Activated CD4-positive, alpha-beta T cell treated with anti-CD3 and anti-CD28 coated beads, Interleukin-2, amount 50 U/mL, for 1 hour (primary cell): ENCODE data around the gene RHOG.
"Not testable (repeated sequence)": the region's sequence is repeated elsewhere in the genome, so short reads cannot be mapped to it uniquely, and the experiment has no call there.

Experiments
- DNase-seq: peaks from one replicate; pipeline ENCODE4 v3.0.0-alpha.2; 2020

RHOG gene

DNA sequence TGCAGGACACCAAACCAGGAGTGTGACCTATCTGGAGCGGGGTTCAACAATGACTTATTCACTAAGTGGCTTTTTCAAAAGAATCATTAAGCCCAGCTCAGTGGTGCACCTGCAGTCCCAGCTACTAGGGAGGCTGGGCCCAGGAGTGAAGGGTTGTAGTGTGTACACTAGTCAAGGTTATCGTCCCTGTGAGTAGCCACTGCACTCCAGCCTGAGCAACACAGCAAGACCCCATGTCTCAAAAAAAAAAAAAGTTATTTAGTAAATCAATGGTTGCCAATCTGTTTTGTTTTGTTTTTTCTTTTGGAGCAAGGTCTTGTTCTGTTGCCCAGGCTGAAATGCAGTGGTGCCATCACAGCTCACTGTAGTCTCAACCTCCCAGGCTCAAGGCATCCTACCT lies 7.9 kb downstream of the RHOG start:
- DNase-seq: no peak

DNA sequence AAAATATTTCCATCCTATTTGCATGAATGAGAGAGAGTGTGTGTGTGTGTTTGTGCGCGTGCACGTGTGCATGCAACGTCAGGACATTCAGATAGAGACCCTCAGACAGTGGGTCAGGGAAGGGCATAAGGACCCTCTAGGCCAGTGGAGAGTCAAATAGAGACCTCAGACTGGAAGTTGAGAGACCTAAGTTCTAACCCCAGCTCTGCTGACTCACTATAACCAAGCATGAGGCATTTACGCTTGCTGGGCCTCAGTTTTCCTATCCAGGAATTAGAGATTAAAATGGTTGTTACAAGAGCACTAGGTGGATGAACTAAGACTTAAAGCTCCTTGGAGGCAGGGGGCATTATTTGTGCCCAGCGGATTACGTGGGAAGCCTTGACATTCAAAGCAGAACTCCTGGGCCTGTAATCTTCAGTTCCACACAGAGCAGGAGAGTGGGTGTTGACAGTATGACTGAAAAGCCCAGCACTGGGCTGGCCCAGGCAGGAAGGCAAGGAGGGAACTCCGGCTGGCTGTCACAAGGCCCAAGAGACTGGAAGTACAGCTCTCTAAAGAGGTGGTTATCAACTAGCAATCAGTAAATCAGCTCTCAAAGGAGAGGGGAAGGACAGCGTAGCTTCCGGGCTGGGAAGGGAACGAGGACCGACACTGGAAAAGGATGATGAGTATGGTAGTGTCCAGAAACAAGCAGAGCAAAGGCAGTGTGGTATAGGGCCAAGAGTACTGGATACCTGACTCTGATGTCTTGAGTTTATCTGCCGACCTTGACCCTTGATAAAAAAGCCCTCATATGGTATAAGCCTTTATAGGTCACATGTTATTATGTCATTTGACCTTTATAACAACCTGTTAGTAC lies 9.2 kb downstream of the RHOG start:
- no peak for DNase-seq

DNA sequence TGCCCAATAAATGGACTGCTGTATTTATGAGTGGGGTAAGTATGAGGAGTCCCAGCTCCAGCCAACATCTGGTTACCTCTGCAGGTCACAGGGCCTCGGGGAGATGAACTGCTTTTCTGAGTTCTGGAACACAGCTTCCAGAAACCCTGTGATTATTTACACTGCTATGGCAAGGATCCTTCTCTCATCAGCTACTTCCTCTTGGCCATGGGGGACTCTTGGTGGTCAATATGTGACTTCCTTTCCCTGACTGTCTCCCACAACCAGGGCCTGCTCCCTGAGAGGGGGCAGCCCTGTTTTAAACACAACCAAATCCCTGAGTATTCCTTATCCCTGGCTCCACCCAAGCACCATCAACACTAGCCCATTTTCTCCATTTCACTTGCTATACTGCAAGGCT lies 10.0 kb downstream of the RHOG start:
- no peak for DNase-seq

DNA sequence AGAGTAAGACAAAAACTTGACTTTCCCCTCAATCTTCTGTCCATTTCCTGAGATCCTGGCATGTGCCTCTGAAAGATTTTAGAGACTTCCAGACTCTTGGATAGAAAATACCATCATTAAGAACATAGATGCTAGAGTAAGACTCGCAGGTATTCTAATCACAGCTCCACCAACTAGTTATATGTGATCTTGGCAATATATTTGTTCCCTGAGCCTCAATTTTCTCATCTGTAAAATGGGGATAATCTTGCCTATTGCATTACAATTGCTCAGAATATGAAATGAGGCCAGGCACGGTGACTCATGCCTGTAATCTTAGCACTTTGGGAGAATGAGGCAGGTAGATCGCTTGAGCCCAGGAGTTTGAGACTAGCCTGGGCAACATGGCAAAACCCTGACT lies 10.7 kb downstream of the RHOG start:
- no peak for DNase-seq

DNA sequence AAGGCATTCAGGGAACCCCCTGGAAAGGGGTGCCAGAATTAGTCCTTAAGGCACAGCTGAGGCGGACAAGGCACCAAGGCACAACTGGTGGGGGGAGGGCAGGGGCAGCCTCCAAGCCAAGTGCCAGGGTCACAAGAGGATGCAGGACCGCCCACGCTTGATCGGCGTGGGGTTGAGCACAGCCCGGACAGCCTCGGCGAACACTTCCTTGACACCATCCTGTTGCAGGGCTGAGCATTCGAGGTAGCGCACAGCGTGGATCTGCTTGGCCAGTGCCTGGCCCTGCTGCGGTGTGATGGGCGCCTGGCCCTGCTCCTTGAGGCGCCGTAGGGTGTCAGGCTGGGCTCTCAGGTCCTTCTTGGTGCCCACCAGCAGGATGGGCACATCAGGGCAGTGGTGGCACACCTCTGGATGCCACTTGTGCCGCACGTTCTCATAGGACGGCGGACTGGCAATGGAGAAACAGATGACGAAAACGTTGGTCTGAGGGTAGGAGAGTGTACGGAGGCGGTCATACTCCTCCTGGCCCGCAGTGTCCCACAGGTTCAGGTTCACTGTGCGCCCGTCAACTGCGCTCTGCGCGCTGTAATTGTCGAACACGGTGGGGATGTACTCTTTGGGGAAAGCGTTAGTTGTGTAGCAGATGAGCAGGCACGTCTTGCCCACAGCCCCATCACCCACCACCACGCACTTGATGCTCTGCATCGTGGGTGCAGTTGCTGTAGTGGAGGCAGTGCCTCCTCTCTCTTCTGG lies 13.1 kb downstream of the RHOG start:
- no peak for DNase-seq

DNA sequence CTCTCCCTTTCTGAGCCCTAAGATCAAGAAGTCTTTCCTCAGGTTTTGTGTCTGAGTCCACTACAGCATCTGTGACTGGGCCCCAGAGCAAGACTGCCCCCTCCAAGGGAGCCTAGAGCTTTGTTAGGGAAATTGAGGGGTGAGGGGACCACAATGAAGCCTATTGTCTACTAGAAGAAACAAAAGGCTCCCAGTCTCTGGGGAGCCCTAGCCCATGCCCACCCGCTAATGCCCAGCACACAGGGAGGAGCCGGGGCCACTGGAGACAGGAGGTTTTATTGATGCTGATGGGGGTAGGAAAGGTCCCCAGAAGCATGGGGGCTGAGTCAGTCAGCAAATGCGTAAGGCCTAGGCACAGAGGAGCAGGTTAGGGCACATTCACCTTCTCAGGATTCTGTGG lies 14.0 kb downstream of the RHOG start:
- DNase-seq: no peak

DNA sequence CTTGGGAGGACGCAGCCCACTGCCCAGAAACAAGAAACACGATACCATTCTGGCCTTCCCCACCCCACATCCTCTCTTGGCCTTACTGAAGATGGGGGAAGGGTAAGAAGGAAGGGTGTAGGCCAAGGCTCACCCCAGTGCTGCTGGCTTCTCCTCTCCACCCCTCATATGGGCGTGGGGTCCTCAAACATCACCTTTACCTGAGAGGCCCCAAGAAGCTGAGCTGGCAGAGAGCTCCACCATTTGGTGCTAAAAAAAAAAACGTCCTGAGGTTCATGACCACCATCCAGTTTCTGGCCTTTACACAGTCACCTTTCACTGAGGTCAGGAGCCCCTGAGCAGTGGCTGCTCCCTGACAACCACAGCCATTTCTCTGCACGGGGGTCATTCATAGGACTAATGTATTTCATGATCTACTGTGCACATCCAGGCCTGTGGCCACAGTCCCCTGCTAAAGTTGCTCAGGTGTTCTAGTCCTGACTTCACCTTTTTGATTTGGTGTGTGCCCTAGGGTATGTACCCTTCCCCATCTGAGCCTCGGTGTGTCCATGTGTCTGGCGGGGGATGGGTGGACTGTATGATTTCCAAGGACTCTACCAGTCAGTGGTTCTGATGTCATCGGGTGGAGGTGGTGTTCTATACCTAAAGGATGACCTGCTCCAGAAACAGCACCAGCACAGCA lies 15.1 kb downstream of the RHOG start:
- no peak for DNase-seq

DNA sequence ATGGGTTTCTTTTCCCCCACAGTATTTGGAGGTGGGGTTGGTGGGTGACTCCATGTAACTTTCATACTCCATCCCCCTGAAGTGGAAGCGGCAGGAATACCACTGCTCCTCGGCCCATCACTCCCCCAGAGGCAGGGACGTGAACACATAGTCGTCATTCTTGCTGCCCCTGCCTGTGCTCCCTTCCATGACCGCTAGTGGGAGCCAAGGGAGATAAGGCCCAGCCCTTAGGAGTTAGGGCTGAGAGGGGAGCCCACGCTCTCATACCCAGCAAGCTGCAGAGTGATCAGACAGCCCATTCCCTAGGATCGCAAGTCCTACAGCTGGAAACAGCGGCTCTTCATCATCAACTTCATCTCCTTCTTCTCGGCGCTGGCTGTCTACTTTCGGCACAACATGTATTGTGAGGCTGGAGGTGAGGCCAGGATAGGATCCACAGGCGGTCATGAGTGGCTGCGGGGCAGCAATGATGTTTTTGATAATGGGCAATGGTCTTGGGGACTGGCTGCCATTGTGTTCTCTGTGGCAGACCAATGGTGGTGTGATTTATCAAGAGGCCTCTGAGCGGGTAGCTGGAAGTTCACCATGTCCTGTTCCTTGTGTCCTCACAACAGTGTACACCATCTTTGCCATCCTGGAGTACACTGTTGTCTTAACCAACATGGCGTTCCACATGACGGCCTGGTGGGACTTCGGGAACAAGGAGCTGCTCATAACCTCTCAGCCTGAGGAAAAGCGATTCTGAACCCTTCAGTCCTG lies 15.9 kb downstream of the RHOG start:
- DNase-seq: peak; percentile 83

DNA sequence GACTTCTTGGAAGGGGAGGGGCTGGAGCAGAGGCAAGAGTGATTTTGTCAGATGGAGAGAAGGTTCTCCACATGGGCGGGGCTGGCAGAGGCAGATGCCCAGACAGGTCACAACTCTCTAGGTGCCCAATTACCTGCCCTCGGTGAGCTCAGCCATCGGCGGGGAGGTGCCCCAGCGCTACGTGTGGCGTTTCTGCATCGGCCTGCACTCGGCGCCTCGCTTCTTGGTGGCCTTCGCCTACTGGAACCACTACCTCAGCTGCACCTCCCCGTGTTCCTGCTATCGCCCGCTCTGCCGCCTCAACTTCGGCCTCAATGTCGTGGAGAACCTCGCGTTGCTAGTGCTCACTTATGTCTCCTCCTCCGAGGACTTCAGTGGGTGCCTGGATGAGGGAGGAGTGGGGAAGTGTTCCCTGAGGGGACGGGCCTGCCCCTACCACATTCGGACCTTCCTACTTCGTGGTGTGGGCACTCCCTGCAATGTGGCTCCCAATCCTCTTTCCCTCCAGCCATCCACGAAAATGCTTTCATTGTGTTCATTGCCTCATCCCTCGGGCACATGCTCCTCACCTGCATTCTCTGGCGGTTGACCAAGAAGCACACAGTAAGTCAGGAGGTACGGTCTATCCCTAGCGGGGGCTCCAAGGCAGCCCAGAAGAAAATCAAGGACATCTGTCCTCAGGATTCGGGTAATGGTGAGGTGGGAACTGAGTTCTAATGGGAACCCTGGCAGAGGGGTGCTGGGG lies 16.8 kb downstream of the RHOG start:
- no peak for DNase-seq

DNA sequence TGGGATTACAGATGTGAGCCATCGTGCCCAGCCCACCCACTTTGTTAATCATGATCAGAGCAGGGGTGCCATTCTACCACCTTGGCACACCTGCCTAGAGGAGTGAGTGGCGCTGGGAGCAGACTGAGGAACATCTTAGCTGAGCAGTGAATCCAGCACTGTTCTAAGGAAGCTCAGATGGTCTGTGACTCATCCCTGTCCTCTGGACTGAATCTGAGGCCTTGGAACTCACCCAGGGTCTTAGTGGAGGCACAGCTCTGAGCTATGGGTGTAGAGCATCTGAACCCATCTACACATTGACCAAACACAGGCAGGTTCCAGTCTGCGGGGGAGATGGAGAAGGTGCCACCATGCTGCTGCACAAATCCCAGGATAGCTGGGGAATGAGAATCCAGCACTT lies 17.5 kb downstream of the RHOG start:
- DNase-seq: no peak

DNA sequence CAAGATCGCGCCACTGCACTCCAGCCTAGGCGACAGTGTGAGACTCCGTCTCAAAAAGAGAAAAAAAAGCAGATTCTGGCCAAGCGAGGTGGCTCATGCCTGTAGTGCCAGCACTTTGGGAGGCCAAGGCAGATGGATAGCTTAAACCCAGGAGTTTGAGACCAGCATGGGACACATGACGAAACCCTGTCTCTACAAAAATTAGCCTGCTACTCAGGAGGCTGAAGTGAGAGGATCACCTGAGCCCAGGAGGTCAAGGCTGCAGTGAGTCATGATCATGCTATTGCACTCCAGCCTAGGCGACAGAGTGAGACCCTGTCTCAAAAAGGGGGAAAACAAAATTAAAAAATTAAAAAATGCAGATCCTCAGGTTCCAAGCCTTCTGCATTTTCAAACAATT lies 18.4 kb downstream of the RHOG start:
- no peak for DNase-seq

DNA sequence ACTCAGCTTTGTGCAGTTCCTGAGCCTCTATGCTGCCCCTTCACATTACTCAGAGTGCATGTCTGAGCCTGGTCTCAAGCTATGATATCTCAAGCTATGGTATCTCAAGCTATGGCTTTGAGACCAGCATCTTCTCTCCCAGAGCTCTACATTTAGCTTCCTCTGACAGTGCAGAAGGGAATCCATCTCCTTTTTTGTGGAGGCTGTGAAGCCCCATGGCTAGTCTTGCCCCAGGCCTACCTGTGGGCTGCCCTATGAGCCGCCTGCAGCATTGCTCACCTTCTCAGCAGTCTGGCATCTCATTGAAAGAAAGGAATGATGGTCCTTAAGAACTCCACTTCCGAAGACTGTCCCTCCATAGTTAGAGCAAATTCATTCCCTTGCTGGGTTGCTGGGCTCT lies 19.8 kb downstream of the RHOG start:
- DNase-seq: no peak

DNA sequence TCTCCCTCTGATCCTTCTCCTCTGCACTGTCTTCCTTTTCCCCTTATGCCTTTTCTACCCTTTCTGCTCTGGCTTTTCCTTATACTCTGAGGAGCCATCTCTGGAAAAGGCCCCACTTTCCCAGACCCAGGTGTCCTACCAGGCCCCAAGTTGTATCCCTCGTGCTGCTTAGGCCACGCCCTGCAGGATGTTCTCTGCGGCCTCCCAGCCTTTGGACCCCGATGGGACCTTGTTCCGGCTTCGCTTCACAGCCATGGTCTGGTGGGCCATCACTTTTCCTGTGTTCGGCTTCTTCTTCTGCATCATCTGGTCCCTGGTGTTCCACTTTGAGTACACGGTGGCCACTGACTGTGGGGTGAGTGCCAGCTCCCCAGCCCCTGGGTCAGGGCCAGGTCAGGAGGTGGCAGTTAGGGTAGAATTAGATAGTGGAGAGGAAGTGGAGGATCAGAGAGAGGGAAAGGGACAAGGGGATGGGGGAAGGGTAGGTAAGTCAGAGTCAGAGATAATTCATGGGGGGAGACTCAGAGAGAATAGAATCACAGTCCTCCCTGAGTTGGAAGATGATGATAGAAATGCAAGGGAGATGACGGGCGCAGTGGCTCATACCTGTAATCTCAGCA lies 23.5 kb downstream of the RHOG start:
- no peak for DNase-seq

DNA sequence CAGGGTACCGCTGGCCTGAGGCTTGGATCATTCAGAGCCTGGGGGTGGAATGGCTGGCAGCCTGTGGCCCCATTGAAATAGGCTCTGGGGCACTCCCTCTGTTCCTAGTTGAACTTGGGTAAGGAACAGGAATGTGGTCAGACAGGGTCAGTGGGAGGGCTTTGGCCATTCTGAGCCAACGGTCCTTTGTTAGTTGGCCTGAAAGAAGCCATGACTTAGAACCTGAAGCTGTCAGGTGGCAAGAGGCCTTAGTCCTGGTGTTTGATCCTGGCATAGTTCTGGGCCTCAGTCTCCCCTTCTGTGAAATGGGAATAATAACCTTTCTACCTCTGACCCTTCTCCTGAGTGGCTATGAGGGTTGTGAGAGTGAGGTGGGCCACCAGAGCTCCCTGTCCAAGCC lies 24.1 kb downstream of the RHOG start:
- DNase-seq: no peak

DNA sequence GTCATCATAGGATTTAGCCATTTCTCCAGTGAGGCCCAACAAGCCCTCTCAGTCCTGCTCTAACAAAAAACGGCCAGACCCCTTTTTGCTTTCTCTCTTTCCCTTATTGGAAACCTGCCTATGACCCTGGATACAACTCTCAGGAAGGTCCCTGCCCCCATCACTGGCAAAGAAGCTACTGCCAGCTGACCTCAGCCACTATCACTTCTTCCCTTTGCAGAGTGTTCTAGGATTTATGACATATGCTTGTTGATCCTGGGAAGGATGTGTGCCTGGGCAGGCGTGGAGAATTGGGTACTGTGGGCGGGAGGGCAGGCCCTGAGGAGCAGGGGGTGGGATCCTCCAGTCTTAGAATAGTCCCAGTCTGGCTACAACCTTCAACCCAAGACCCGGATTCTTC lies 24.9 kb downstream of the RHOG start:
- no peak for DNase-seq

DNA sequence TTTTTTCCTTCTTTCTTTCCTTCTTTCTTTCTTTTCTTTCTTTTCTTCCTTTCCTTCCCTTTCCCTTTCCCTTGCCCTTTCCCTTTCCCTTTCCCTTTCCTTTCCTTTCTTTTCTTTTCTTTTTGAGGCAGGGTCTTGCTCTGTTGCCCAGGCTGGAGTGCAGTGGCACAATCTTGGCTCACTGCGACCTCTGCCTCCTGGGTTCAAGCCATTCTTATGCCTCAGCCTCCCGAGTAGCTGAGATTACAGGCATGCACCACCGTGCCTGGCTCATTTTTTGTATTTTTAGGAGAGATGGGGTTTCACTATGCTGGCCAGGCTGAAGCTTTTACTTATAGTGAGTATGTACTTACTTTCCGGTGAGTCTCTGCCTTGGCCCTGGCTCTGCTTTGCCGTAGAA lies 25.9 kb downstream of the RHOG start:
- DNase-seq: not testable (repeated sequence)

DNA sequence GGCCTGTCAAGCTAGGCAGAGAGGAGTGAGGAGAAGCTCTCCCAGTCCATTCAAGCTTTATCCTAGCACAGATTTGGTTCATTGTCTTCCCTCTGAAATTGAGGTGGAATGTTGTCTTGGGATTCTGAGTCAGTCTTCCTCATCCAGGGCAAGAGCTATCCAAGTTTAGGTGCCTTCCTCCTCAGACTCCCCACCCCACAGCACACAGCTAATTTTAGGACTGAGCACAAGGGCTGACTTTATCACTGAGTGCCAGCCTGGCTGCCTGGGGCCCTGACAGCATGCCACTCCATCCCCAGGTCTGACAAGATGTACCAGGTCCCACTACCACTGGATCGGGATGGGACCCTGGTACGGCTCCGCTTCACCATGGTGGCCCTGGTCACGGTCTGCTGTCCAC lies 29.8 kb downstream of the RHOG start:
- DNase-seq: no peak

DNA sequence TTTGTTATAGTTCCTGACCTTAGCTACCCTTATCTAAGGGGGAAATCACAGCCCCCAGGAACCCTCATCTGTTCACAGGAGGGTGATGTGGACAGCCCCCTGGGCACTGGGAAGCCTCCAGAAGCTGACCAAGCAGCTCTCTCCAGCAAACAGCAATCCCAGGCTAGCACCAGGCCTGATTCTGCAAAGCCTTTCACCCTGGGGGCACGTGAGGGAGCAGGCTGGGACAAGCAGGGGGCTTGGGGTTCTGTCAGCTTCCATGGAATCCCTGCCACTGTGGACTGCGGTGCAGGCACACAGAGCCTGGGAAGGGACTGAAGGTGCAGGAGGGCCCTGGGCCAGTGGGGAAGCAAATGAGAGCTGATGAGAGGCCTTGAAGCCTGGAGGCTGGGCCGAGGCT lies 30.3 kb downstream of the RHOG start:
- no peak for DNase-seq

DNA sequence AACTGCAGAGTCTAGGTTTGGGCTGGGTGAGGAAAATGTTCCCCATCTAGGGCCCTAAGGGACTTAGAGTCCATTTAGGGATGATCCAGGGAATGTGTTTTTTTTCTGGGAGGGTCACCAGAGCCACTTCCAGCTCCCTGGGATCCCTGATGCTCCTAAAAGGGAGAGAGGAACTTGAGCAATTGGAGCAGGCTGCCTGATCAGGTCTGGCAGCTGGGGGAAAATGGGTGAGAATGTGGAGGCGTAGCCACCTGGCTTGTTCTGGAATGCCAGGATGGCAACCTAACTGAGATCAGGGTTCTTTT lies 31.2 kb downstream of the RHOG start:
- DNase-seq: no peak

DNA sequence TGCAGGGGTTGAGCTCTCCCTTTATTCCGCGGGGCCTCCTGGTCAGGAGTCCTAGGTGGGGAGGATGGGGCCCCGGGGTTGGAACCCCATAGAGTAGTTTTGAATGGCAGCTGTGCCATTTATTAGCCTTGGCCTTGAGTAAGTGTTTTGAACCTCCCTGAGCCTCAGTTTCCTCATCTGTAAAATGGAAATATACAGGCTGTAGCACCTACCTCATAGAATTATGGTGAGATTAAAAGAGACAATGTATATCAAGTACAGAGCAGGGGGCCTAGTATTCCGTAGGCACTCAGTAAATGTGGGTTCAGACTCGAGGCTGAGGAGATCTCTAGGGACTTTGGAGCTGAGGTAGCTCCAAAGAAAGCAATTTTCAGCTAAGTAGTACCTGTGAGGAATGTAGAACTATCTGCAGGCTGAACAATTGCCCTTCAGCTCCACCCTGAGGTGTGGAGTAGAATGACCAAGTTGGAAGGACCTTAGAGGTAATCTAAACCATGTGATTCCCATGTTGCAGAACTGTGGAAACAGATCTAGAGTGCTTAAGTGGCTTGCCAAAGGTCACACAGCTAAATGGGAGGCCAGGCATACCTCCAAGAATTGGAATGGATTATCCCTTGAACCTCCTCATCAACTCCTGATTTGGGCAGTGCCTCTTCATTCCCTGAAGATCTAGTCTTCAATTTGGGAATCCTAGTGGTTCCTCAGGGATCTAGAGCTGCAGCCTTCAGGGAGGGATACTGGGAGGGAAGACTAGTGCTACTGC lies 31.7 kb downstream of the RHOG start:
- peak; percentile 46 for DNase-seq
